Epithelial cell of prostate (primary cell): Measurements from ENCODE around the gene ESR2.
A peak's percentile ranks its signal among the peaks of the same experiment; 100 is the strongest.
"Not testable (repeated sequence)": the region's sequence is repeated elsewhere in the genome, so short reads cannot be mapped to it uniquely, and the experiment has no call there.

Source experiments
- DNase-seq: peaks from one replicate; pipeline ENCODE4 v3.0.0-alpha.2; 2011; ENCODE audit warnings: low read depth, low spot score
- H3K27ac ChIP-seq: fragments of 450-650 bp; 2 replicates; pipeline ENCODE4 v1.5.1; 2017; ENCODE audit warnings: mild to moderate bottlenecking

Gene ESR2

DNA sequence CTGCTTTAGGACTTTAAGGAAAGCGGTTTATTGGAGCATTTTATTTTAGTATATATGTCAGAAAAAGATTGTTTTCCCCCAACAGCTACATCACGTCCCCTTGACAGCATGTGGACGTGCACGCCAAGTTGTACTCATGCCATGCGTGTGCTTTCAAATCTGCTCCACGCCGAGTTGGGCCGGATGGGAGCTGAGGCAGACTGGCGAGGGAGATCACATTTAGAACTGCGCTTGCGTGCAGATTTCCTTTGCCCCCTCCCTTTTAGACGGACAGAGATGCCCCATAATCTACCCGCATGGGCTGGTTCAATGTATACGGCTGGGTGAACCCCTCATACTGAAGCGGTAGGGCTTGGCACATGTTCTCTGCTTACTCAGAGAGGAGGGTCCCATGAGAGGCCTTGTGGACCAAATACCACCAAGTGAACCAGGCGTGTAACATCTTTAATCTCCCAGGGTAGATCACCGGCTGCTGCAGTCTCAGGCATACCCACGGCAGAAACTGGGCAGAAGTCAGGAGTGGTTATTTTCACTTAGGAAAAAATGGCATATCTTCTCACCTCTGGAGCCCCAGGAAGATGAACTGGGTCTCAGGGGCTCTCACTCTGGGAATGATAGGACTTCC lies 92.1 kb downstream of the ESR2 start:
- no peak for DNase-seq
- H3K27ac ChIP-seq: no peak overlapping the region

- DNase-seq: no peak
These were observed 92.9 kb downstream of the ESR2 start for GRCh38 chr14:64201296-64201695.

GRCh38 chr14:64200170-64200569 lies 94.0 kb downstream of the ESR2 start:
- DNase-seq: no peak
- no peak overlapping the region for H3K27ac ChIP-seq

More at GRCh38 chr14:64201296-64201695, 92.9 kb downstream of the ESR2 start:
- no peak overlapping the region for H3K27ac ChIP-seq

DNA sequence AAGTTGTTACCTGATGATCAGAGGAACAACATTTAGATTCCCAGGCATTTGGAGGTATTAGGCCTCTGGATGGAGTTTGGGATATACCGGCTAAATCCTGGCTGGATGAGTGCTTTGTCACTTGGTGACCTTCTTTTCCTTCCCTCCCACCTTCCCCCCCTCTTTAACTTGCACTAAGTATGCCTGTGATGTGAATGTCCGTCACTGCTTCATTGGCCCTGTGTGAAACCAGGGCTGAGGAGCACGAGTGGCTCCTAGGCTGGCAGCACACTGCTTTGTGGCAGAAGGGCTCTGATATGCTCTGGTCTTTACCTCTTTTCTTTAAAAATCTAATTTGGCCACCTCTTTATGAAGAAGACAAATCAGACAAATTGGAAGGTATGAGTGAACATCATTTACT lies 95.7 kb downstream of the ESR2 start:
- no peak overlapping the region for H3K27ac ChIP-seq
- no peak for DNase-seq

- DNase-seq: no peak
- H3K27ac ChIP-seq: no peak overlapping the region
These were observed 96.2 kb downstream of the ESR2 start for GRCh38 chr14:64197996-64198395.

DNA sequence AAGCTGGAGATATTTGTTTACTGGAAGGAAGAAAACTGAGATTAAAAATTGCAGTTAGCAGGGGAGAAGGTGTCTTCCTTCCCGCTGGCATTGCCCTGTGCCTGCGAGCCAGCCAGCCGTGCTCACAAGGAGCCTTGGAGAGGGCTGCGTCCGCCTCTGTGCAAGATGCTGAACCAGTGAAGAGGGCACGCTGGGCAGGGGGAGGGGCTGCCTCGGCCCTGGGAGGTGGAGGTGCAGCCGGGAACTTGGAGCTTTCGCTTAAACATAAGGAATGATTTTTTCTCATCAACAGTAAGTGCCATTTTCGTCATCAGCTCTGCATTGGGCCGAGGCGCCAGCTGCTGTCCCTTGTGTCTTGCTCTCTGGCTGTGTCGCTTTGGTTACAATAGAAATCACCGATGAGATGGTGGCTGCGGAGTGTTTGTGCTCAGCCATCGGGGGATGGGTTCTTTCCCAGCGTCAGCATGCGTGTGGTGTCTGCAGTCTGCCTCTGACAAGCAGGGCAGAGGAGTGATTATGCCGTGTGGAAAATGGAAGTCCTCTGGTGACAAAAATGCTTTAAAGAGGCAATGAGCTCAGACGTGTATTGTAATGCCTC lies 97.3 kb downstream of the ESR2 start:
- H3K27ac ChIP-seq: no peak overlapping the region
- DNase-seq: no peak

DNA sequence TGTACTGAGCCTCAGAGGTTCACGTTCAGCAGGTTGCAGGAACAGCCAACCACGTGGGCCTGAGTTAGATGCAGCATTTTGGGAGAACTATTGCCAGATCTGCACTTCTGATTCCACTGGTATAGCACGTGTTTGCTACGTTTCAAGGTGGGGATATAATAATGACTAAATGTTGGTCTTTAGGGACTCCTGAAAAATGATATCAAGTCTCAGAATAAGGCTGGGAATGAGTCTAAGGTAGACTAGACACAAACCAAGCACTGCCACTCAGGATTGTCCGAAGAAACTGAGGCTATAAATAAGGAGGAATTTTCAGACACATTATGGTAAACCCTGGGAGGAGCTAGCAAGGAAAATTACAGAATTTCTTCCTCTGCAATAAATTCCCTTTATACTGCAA lies 98.1 kb downstream of the ESR2 start:
- DNase-seq: no peak
- H3K27ac ChIP-seq: no peak overlapping the region

DNA sequence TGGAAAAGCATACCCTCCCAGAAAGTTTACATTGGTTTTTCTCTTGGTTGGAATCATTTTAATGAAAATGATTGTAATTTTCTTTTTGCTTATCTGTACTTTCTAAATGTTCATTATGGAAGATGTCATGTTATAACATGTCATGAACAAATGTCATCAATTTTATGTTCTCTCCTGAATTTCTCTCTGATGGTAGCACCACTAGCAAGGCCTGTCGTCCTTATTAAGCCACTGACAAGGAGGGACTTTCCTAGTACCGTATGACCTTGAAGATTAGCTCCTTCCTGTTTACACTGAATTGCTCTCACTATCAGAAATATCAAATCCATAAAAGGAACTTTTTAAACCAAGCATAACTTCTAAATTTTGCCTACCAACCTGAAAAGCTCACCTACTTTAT lies 99.0 kb downstream of the ESR2 start:
- H3K27ac ChIP-seq: no peak overlapping the region
- no peak for DNase-seq

GRCh38 chr14:64194404-64194803 lies 99.8 kb downstream of the ESR2 start:
- H3K27ac ChIP-seq: no peak overlapping the region
- no peak for DNase-seq

DNA sequence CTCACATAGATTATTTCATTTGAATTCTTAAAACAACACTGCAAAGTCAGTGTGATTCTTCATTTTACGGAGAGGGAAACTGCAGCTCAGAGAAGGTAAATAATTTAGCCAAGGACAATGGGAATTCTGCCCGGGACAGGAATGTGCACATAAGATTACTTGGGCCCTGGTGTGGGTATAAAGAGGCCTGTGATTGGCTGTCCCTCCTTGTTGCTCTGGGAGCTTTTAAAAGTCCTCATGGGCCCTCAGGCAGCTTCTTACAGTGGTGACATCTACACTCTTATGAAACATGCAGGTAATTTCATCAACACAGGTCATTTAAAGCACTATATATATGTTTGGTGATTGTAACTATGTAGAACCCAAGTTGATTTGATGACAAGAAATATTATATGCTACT lies 100.3 kb downstream of the ESR2 start:
- H3K27ac ChIP-seq: no peak overlapping the region
- DNase-seq: no peak

- DNase-seq: peak; percentile 26
- no peak overlapping the region for H3K27ac ChIP-seq
These were observed 102.4 kb downstream of the ESR2 start for GRCh38 chr14:64191756-64192155.

DNA sequence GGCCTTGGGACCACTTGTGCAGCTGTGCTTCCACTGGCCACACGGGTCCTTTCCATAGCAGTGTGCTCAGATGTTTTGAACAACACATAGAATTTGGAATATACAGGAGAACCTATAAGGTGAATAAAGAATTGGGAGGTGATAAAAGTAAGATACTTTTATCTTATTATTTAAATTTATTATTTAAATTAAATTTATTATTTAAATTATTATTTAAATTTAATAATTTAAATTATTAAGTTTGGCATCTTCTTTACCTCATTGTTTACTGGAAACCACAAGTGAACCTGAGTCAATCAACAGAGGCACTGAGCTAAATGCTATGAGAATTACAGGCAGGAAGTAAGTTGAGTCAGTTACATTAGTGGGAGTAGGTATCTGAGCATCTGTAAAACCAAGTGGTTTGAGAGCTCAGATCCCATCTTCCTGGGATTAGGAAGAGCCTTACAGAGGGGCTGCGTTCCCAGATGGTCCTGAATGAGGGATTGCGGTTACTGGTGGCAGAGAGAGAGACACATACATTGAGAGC lies 103.1 kb downstream of the ESR2 start:
- H3K27ac ChIP-seq: no peak overlapping the region
- DNase-seq: no peak

GRCh38 chr14:64187331-64187730 lies 106.8 kb downstream of the ESR2 start:
- no peak for DNase-seq
- no peak overlapping the region for H3K27ac ChIP-seq

DNA sequence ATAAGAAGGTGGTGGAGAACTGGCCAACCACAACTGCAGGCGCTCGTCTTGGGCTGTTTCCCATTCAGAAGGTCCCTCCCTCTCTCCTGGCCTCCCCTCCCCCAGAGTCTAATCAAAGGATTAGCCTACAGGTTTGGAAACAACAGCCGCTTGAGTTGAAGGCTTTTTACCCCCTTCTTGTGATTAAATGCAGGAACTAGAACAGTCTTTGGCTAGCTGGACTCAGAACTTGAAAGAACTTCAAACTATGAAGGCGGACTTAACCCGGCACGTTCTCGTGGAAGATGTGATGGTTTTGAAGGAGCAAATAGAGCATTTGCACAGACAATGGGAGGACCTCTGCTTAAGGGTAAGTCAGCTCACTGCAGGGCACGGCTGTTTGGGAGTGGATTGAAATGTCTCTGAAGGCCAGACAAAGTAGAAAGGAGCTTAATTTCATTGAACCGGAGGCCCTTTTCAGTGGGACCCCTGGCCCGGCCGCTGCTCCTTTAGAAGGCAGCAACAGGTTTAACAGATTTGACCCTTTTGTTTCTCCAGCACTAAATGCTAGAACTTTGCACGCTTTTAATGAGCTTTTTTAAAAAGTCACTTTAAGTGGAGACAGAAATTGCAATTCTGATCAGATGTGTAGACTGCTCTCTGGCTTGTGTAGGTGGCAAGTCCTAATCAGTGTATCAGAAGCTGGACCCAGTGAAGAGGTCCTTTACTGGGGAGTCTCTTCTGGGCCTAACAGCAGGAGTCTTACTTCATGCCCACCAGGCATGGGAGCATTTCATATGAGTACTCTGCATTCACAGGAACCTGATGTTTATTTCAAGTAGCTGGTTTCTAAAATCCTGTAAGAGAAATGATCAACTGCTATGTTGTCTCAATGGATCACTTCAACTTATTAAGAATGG lies 107.7 kb downstream of the ESR2 start:
- no peak overlapping the region for H3K27ac ChIP-seq
- DNase-seq: no peak

GRCh38 chr14:64185184-64185583 lies 109.0 kb downstream of the ESR2 start:
- H3K27ac ChIP-seq: no peak overlapping the region
- no peak for DNase-seq

GRCh38 chr14:64184103-64184729 lies 110.0 kb downstream of the ESR2 start:
- no peak for DNase-seq
- H3K27ac ChIP-seq: no peak overlapping the region

DNA sequence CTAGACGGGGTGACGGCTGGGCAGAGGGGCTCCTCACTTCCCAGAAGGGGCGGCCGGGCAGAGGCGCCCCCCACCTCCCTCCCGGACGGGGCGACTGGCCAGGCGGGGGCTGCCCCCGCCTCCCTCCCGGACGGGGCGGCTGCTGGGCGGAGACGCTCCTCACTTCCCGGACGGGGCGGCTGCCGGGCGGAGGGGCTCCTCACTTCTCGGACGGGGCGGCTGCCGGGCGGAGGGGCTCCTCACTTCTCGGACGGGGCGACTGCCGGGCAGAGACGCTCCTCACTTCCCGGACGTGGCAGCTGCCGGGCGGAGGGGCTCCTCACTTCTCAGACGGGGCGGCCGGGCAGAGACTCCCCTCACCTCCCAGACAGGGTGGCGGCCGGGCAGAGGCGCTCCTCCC lies 111.3 kb downstream of the ESR2 start:
- not testable (repeated sequence) for DNase-seq, H3K27ac ChIP-seq

DNA sequence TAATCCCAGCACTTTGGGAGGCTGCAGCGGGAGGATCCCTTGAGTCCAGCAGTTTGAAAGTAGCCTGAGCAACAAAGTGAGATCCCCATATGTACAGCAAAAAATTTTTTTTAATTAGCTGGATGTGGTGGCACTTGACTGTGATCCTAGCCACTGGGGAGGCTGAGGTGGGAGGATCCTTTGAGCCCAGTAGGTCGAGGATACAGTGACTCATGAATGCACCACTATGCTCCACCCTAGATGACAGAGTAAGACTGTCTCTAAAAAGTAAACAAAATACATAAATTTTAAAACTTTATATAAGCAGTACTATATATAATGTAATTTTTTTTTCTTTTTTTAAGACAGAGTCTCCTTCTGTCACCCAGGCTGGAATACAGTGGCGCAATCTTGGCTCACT lies 115.4 kb downstream of the ESR2 start:
- no peak overlapping the region for H3K27ac ChIP-seq
- DNase-seq: no peak

DNA sequence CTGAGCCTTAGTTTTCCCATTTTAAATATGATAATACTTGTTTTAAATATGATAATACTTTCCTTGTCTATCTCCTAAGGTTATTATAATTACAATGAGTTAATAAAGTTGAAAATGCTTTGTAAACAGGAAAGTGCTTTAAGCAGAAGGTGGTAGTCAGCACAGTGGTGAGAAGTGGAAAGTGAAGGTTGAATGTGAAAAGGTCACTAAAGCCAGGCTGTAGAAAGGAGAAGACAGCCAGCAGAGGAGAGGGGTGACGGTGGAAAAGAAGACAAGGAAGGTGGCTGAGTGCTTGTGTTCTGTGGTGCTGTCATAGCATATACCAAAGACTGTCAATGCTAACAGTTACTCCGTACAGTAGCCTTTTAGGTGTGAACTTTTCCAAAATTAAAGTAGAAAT lies 117.8 kb downstream of the ESR2 start:
- DNase-seq: no peak
- H3K27ac ChIP-seq: no peak overlapping the region

GRCh38 chr14:64174922-64175782 lies 119.0 kb downstream of the ESR2 start:
- no peak for DNase-seq

More at GRCh38 chr14:64174922-64175782, 119.0 kb downstream of the ESR2 start:
- H3K27ac ChIP-seq: no peak overlapping the region
